ENCODE data around the gene GALNT1. TPM values are rescaled to one million over a fixed set of nuclear protein-coding genes. Genes with fewer than 3 reads are reported as not detected.

The GALNT1 gene
- total and polyA plus RNA-seq, 2 donors: 24.6 to 44.8 TPM

DNA sequence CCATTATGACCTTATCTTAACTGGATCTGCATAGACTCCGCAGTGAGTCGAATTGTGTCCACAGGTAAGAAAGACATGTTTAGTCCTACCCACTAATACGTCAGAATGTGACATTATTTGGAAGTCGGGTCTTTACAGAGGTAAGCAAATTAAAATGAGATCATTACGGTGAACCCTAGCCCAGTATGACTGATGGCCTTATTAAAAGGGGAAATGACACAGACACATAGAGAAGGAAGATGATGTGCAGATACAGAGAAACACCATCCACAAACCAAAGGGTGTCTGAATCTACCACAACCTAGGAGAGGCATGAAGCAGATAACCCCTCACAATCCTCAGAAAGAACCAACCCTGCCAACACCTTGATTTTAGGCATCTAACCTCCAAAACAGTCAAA is 135.6 kb downstream of the GALNT1 start:
- Histone ChIP-seq H3K36me3 (ENCODE audit: control insufficient read depth in 2 of 2, insufficient read depth in 2 of 2, low read length in 1 of 2) (no peaks in the 10 kb centered on the region), H3K4me1 (ENCODE audit: control insufficient read depth in 2 of 2, insufficient read depth in 2 of 2, low read length in 2 of 2) (no peaks in the 10 kb centered on the region), H3K4me3 (ENCODE audit: low read length in 2 of 2) (no peak overlapping the region), H3K27me3 (ENCODE audit: control insufficient read depth in 2 of 2, insufficient read depth in 1 of 2, low read length in 1 of 2) (no peaks in the 10 kb centered on the region), H3K27ac (ENCODE audit: low read depth in 1 of 2, low read length in 1 of 2) (no peak overlapping the region), H3K9me3 (ENCODE audit: control insufficient read depth in 2 of 2, insufficient read depth in 1 of 2, low read length in 1 of 2) (no peaks in the 10 kb centered on the region)
- DNase-seq (ENCODE audit: low read depth in 6 of 9, low spot score in 9 of 9): no peak
- 94% methylated on average over 5 of the region's 5 CpGs for WGBS

DNA sequence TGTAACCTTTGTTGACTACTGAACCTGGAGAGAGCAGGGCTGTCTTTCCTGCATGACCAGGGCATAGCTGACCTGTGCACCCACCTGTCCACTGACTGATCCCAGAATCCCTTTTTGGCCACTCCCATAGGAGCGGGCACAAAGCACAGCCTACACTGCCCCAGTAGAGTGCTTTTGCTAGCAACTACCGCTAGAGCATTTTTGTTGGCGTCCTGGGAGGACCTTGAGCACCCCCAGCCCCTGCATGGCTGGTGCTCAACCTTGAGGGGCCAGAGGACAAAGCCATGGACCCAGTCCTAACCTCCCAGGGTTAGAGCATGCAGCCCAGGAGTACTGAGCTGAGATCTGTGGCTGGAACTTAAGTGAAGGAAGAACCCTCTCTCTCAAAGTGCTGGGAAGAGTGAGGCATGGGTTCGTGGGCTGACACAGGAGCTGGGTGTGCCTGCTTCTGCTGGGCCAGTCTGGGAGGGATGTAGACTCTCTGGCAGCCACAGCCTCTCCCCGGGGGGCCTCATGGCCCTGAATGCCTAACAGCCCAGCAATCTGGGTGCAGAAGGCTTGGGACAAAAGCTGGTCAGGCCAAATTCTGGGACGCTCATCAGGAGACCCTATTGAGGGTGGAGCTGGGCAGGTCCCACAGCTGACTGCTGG is 140.0 kb downstream of the GALNT1 start:
- no peak overlapping the region for H3K4me3 ChIP-seq (ENCODE audit: low read length in 2 of 2)
- no peaks in the 10 kb centered on the region for H3K9me3 ChIP-seq (ENCODE audit: control insufficient read depth in 2 of 2, insufficient read depth in 1 of 2, low read length in 1 of 2)
- WGBS: 93% methylated on average over 6 of the region's 6 CpGs
- no peaks in the 10 kb centered on the region for H3K36me3 ChIP-seq (ENCODE audit: control insufficient read depth in 2 of 2, insufficient read depth in 2 of 2, low read length in 1 of 2)
- H3K27ac ChIP-seq (ENCODE audit: low read depth in 1 of 2, low read length in 1 of 2): no peak overlapping the region
- no peaks in the 10 kb centered on the region for H3K27me3 ChIP-seq (ENCODE audit: control insufficient read depth in 2 of 2, insufficient read depth in 1 of 2, low read length in 1 of 2)
- H3K4me1 ChIP-seq (ENCODE audit: control insufficient read depth in 2 of 2, insufficient read depth in 2 of 2, low read length in 2 of 2): no peaks in the 10 kb centered on the region
- DNase-seq (ENCODE audit: low read depth in 6 of 9, low spot score in 9 of 9): no peak

DNA sequence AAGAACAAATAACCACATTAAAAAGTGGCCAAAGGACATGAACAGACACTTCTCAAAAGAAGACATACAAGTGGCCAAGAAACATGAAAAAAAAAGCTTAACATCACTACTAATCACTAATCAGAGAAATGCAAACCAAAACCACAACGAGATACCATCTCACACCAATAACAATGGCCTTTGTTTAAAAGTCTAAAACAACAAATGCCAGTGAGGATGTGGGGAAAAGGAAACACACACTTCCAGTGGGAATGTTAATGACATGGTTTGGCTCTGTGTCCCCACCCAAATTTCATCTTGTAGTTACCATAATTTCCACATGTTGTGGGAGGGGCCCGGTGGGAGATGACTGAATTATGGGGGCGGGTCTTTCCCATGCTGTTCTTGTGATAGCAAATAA is 147.1 kb downstream of the GALNT1 start:
- Histone ChIP-seq H3K27ac (ENCODE audit: low read depth in 1 of 2, low read length in 1 of 2) (no peak overlapping the region), H3K4me1 (ENCODE audit: control insufficient read depth in 2 of 2, insufficient read depth in 2 of 2, low read length in 2 of 2) (no peaks in the 10 kb centered on the region), H3K4me3 (ENCODE audit: low read length in 2 of 2) (no peak overlapping the region), H3K27me3 (ENCODE audit: control insufficient read depth in 2 of 2, insufficient read depth in 1 of 2, low read length in 1 of 2) (no peaks in the 10 kb centered on the region), H3K36me3 (ENCODE audit: control insufficient read depth in 2 of 2, insufficient read depth in 2 of 2, low read length in 1 of 2) (no peaks in the 10 kb centered on the region), H3K9me3 (ENCODE audit: control insufficient read depth in 2 of 2, insufficient read depth in 1 of 2, low read length in 1 of 2) (no peaks in the 10 kb centered on the region)
- whole genome bisulfite sequencing: 87% methylated on average over 3 of the region's 3 CpGs
- DNase-seq (ENCODE audit: low read depth in 6 of 9, low spot score in 9 of 9): no peak

DNA sequence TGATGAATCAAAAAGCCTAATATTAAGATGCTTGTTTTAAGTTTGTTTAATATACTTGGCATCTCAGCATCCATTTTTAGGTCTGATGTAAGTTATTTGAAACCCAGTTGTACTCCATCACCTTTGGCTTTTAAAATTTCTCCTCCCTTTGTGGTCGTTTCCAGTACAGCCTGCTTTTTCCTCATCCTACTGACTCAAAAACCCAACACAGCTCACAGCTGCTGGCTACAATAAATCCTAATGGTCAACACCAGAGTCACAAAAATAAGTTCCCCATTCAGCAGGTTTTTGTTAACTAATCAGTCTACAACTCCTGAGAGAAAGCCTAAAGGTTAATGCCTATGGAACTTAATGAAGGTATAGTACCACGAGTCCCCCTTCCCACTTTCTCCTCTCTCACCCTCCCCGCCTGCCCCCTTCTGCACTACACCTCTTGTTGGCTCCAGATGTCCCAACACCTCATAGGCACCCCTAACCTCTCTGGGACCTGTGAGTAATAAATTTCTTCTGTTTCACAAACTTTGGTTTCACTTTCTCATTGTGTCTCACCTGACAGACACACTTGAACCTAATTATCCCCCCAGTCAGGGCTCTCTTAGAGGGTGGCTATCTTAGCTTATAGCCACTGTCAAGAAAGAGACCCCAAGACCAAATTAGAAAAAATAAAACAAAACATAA is 148.6 kb downstream of the GALNT1 start:
- Histone ChIP-seq H3K36me3 (ENCODE audit: control insufficient read depth in 2 of 2, insufficient read depth in 2 of 2, low read length in 1 of 2) (no peaks in the 10 kb centered on the region), H3K4me1 (ENCODE audit: control insufficient read depth in 2 of 2, insufficient read depth in 2 of 2, low read length in 2 of 2) (no peaks in the 10 kb centered on the region)

DNA sequence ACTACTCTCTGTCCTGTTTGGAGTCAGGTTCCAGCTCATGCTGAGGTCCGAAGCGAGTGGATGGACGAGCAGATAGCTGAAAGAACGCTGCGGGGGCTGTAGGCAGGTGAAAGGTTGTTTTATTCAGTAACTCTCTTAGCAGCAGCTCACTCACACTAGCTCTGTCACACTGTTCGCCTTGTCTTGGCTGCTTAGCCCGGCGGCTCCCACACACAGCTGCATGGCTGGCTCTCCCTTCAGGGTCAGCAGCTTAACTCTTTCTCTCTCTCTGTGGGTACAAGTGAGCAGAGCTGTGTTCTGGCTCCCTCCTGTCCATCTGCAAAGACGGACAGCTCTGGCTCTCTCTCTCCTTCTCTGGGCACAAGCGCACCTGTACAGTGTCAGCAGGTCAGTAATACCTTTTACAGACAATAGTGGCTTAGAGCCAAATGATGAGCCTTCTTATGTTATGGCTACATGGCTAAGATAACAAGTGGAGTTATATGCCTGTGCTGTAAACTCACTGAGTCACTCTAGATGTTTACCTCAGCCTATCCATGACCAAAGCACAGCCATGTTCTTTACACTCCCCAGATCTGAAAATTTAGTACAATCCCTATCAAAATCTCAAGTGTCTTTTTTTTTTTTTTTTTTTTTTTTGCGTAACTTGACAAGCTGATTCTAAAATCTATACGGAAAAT is 149.3 kb downstream of the GALNT1 start:
- Histone ChIP-seq H3K27ac (ENCODE audit: low read depth in 1 of 2, low read length in 1 of 2) (no peak overlapping the region), H3K27me3 (ENCODE audit: control insufficient read depth in 2 of 2, insufficient read depth in 1 of 2, low read length in 1 of 2) (no peaks in the 10 kb centered on the region), H3K4me3 (ENCODE audit: low read length in 2 of 2) (no peak overlapping the region), H3K36me3 (ENCODE audit: control insufficient read depth in 2 of 2, insufficient read depth in 2 of 2, low read length in 1 of 2) (no peaks in the 10 kb centered on the region), H3K4me1 (ENCODE audit: control insufficient read depth in 2 of 2, insufficient read depth in 2 of 2, low read length in 2 of 2) (no peaks in the 10 kb centered on the region), H3K9me3 (ENCODE audit: control insufficient read depth in 2 of 2, insufficient read depth in 1 of 2, low read length in 1 of 2) (no peaks in the 10 kb centered on the region)
- 93% methylated on average over 12 of the region's 12 CpGs for WGBS
- no peak for DNase-seq (ENCODE audit: low read depth in 6 of 9, low spot score in 9 of 9)

More for the DNA sequence above, 148.6 kb downstream of the GALNT1 start:
- WGBS: 89% methylated on average over 3 of the region's 3 CpGs
- H3K27ac ChIP-seq (ENCODE audit: low read depth in 1 of 2, low read length in 1 of 2): no peak overlapping the region
- H3K4me3 ChIP-seq (ENCODE audit: low read length in 2 of 2): no peak overlapping the region
- H3K9me3 ChIP-seq (ENCODE audit: control insufficient read depth in 2 of 2, insufficient read depth in 1 of 2, low read length in 1 of 2): no peaks in the 10 kb centered on the region
- no peaks in the 10 kb centered on the region for H3K27me3 ChIP-seq (ENCODE audit: control insufficient read depth in 2 of 2, insufficient read depth in 1 of 2, low read length in 1 of 2)
- no peak for DNase-seq (ENCODE audit: low read depth in 6 of 9, low spot score in 9 of 9)

DNA sequence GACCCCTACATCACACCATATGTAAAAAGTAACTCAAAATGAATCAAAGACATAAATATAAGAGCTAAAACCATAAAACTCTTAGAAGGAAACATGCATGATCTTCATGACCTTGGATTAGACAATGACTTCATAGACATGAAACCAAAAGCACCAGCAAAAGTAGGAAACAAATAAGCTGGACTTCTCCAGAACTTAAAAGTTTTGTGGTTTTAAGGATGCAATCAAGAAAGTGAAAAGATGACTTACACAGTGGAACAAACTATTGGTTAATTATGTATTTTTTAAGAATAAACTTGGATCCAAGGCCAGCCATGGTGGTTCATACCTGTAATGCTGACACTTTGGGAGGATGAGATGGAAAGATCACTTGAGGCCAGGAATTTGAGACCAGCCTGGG is 150.2 kb downstream of the GALNT1 start:
- no peak overlapping the region for H3K27ac ChIP-seq (ENCODE audit: low read depth in 1 of 2, low read length in 1 of 2)

DNA sequence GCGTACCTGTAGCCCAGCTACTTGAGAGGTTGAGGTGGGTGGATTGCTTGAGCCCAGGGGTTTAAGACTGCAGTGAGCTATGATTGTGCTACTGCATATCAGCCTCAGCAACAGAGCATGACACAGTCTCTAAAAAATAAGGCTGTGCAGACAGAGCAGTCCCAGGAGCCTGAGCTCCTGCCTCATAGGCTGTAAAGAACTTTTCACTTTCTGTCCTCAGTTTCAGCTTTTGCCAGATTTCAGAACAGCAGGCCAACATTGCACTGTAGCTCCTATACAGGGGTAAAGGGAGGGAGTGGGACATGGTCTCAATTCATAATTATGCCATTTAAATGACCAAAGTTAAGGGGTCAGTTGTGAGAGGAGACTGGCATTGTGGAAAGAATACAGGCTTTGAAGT is 150.6 kb downstream of the GALNT1 start:
- Histone ChIP-seq H3K36me3 (ENCODE audit: control insufficient read depth in 2 of 2, insufficient read depth in 2 of 2, low read length in 1 of 2) (no peaks in the 10 kb centered on the region), H3K27ac (ENCODE audit: low read depth in 1 of 2, low read length in 1 of 2) (no peak overlapping the region), H3K27me3 (ENCODE audit: control insufficient read depth in 2 of 2, insufficient read depth in 1 of 2, low read length in 1 of 2) (no peaks in the 10 kb centered on the region)

More for the DNA sequence above, 150.2 kb downstream of the GALNT1 start:
- Histone ChIP-seq H3K4me1 (ENCODE audit: control insufficient read depth in 2 of 2, insufficient read depth in 2 of 2, low read length in 2 of 2) (no peaks in the 10 kb centered on the region), H3K27me3 (ENCODE audit: control insufficient read depth in 2 of 2, insufficient read depth in 1 of 2, low read length in 1 of 2) (no peaks in the 10 kb centered on the region), H3K9me3 (ENCODE audit: control insufficient read depth in 2 of 2, insufficient read depth in 1 of 2, low read length in 1 of 2) (no peaks in the 10 kb centered on the region), H3K36me3 (ENCODE audit: control insufficient read depth in 2 of 2, insufficient read depth in 2 of 2, low read length in 1 of 2) (no peaks in the 10 kb centered on the region), H3K4me3 (ENCODE audit: low read length in 2 of 2) (no peak overlapping the region)
- DNase-seq (ENCODE audit: low read depth in 6 of 9, low spot score in 9 of 9): no peak

DNA sequence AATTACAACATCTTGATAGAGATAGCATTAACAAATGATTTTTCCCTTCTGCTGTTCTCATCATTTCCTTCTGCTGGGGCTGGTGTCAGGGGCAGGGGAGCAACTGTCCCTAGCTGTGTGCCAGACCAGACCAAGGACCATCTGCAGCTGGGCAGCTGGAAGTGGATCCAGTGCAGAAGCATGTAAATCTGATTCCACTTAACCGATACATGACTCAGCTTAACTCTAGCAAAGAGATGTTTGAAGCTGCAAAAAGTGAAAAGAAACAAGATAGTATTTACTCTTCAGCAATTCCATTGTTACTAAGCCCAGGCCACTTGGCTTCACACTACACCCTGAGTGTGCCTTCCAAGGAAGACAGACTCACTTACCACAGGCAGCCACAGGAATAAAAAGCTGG is 151.1 kb downstream of the GALNT1 start:
- Histone ChIP-seq H3K36me3 (ENCODE audit: control insufficient read depth in 2 of 2, insufficient read depth in 2 of 2, low read length in 1 of 2) (no peaks in the 10 kb centered on the region), H3K9me3 (ENCODE audit: control insufficient read depth in 2 of 2, insufficient read depth in 1 of 2, low read length in 1 of 2) (no peaks in the 10 kb centered on the region), H3K27ac (ENCODE audit: low read depth in 1 of 2, low read length in 1 of 2) (no peak overlapping the region), H3K4me3 (ENCODE audit: low read length in 2 of 2) (no peak overlapping the region), H3K4me1 (ENCODE audit: control insufficient read depth in 2 of 2, insufficient read depth in 2 of 2, low read length in 2 of 2) (no peaks in the 10 kb centered on the region), H3K27me3 (ENCODE audit: control insufficient read depth in 2 of 2, insufficient read depth in 1 of 2, low read length in 1 of 2) (no peaks in the 10 kb centered on the region)
- 93% methylated on average over 1 of the region's 1 CpG for WGBS
- DNase-seq (ENCODE audit: low read depth in 6 of 9, low spot score in 9 of 9): no peak

More for the DNA sequence above, 150.6 kb downstream of the GALNT1 start:
- Histone ChIP-seq H3K9me3 (ENCODE audit: control insufficient read depth in 2 of 2, insufficient read depth in 1 of 2, low read length in 1 of 2) (no peaks in the 10 kb centered on the region), H3K4me3 (ENCODE audit: low read length in 2 of 2) (no peak overlapping the region), H3K4me1 (ENCODE audit: control insufficient read depth in 2 of 2, insufficient read depth in 2 of 2, low read length in 2 of 2) (no peaks in the 10 kb centered on the region)
- WGBS: 57% methylated on average over 1 of the region's 1 CpG
- no peak for DNase-seq (ENCODE audit: low read depth in 6 of 9, low spot score in 9 of 9)

DNA sequence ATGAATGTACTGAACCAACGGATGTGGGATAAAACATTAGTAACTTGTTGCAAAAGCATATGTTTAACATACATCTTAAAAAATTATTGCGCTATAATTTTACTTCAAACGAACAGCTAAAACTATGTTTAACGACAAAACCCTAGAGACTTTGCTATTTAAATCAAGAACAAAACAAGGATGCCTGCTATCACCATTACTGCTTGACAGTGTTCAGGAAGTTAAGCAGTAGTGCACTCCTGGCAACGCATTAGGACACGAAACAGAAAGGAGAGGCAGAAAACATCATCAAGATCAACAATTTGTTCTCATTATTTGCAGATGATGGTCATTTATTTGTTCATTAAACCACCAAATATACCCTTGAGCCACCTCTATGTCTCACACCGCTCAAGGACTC is 151.9 kb downstream of the GALNT1 start:
- DNase-seq (ENCODE audit: low read depth in 6 of 9, low spot score in 9 of 9): no peak
- 90% methylated on average over 7 of the region's 7 CpGs for WGBS
- no peaks in the 10 kb centered on the region for H3K4me1 ChIP-seq (ENCODE audit: control insufficient read depth in 2 of 2, insufficient read depth in 2 of 2, low read length in 2 of 2)

More for the DNA sequence above, 151.9 kb downstream of the GALNT1 start:
- no peaks in the 10 kb centered on the region for H3K9me3 ChIP-seq (ENCODE audit: control insufficient read depth in 2 of 2, insufficient read depth in 1 of 2, low read length in 1 of 2)
- H3K27me3 ChIP-seq (ENCODE audit: control insufficient read depth in 2 of 2, insufficient read depth in 1 of 2, low read length in 1 of 2): no peaks in the 10 kb centered on the region
- H3K36me3 ChIP-seq (ENCODE audit: control insufficient read depth in 2 of 2, insufficient read depth in 2 of 2, low read length in 1 of 2): no peaks in the 10 kb centered on the region
- no peak overlapping the region for H3K4me3 ChIP-seq (ENCODE audit: low read length in 2 of 2)
- no peak overlapping the region for H3K27ac ChIP-seq (ENCODE audit: low read depth in 1 of 2, low read length in 1 of 2)
